Spleen (tissue), 11 donors: Measurements from ENCODE around the gene ATF6B. TPM values are rescaled to one million over a fixed set of nuclear protein-coding genes. Genes with fewer than 3 reads are reported as not detected.
"Not testable (repeated sequence)": the region's sequence is repeated elsewhere in the genome, so short reads cannot be mapped to it uniquely, and the experiment has no call there.

Experiments used
- DNase-seq: peaks from one replicate; pipeline ENCODE4 v3.0.0-alpha.2; 2020
- H3K27ac ChIP-seq, 8 donors: fragments of 200-600 bp; sonication (generic) in 7 of 8; 1 replicate in 4 of 8; 2 replicates in 4 of 8; pipeline versions ENCODE4 v1.5.0 to v1.8.0; 2016 to 2021; ENCODE audit warnings: inconsistent platforms in 4 of 8, mild to moderate bottlenecking in 4 of 8, moderate library complexity in 1 of 8
- H3K27me3 ChIP-seq, 7 donors: fragments of 200-600 bp; sonication (generic) in 6 of 7; replicated peaks in 1 of 7; 1 replicate in 4 of 7; 2 replicates in 3 of 7; pipeline versions ENCODE4 v1.5.0 to v1.8.0; 2016 to 2021; ENCODE audit warnings: inconsistent platforms in 3 of 7, mild to moderate bottlenecking in 1 of 7
- H3K36me3 ChIP-seq, 6 donors: fragments of 200-600 bp; sonication (generic) in 5 of 6; 1 replicate in 4 of 6; 2 replicates in 2 of 6; pipeline versions ENCODE4 v1.5.0 to v1.8.0; 2016 to 2021; ENCODE audit warnings: inconsistent platforms in 2 of 6
- H3K4me1 ChIP-seq, 6 donors: fragments of 200-600 bp; sonication (generic) in 5 of 6; 1 replicate in 3 of 6; 2 replicates in 3 of 6; pipeline versions ENCODE4 v1.5.0 to v1.8.0; 2016 to 2021; ENCODE audit warnings: inconsistent platforms in 3 of 6
- H3K4me3 ChIP-seq, 8 donors: fragments of 200-600 bp; sonication (generic) in 7 of 8; 1 replicate in 4 of 8; 2 replicates in 4 of 8; pipeline versions ENCODE4 v1.5.0 to v1.8.0; 2016 to 2021; ENCODE audit warnings: inconsistent platforms in 4 of 8, mild to moderate bottlenecking in 4 of 8, moderate library complexity in 2 of 8
- H3K9me3 ChIP-seq, 8 donors: fragments of 200-600 bp; sonication (generic) in 7 of 8; 1 replicate in 4 of 8; 2 replicates in 4 of 8; pipeline versions ENCODE4 v1.5.0 to v1.8.0; 2016 to 2021; ENCODE audit warnings: inconsistent platforms in 4 of 8
- CTCF ChIP-seq, 11 experiments: fragments of 200-600 bp in 7 of 11; fragments of 450-650 bp in 4 of 11; sonication (generic) in 4 of 11; IDR thresholded peaks in 8 of 11; conservative IDR thresholded peaks in 3 of 11; 1 replicate in 7 of 11; 2 replicates in 4 of 11; pipeline versions ENCODE4 v1.4.0 to v1.8.0; 2016 to 2021; ENCODE audit warnings: antibody characterized with exemption in 11 of 11, inconsistent platforms in 4 of 11, mild to moderate bottlenecking in 1 of 11
- POLR2A ChIP-seq, 3 donors: fragments of 450-650 bp; IDR thresholded peaks; one replicate each; pipeline ENCODE4 v1.5.1; 2017; ENCODE audit warnings: antibody characterized with exemption in 3 of 3, mild to moderate bottlenecking in 1 of 3
- POLR2AphosphoS5 ChIP-seq, 3 donors: sonication (generic); formaldehyde crosslinking; IDR thresholded peaks; one replicate each; pipeline ENCODE4 v1.5.1; 2017; ENCODE audit warnings: antibody characterized with exemption in 3 of 3
- WGBS, 5 donors: extraction: QIAGEN DNeasy Blood & Tissue Kit in 3 of 5; methylation state at CpG; one replicate each; pipeline versions ENCODE4 v1.1.5 to v1.1.7; 2013 to 2018; 5-methylcytosine and 5-hydroxymethylcytosine counted together
- intact Hi-C: fragments of 100-400 bp; cut with DNase I; formaldehyde crosslinking; loops from one replicate; pipeline ENCODE4 v1.15.0; 2023; ENCODE audit warnings: low total_unique reads
- polyA plus RNA-seq, 3 donors: library from polyadenylated mRNA; stranded (reverse); fragments of 200-250 nt; gene quantifications; one replicate each; pipeline ENCODE4 v1.2.1, GENCODE V29; 2013
- total RNA-seq, 7 donors: library from RNA; depleted of rRNA in 3 of 7; stranded (reverse); fragments of >200 nt in 3 of 7; fragmentation: NEBNext Ultra II Directional in 4 of 7; extraction: Animal tissue kit (Norgen Biotek cat#: 25700) in 4 of 7; gene quantifications; one replicate each; pipeline versions ENCODE4 v1.1.0 to v1.2.1, GENCODE V29; 2016 to 2021
- donor health status: healthy with polysubstance abuse.
- donor health status: DM: no; HTN: no; CAD: no; lungs with moderate emphysema.
- donor health status: DM: no; HTN: no; CAD: no.
- donor health status: Bipolar disorder and iron deficiency.
- donor health status: healthy.
- donor health status: DM: no; HTN: no; CAD: no.
- donor health status: DM: yes; HTN: yes; CAD: no.

ATF6B gene
- total and polyA plus RNA-seq, 10 donors: 45.3 to 126 (median 92.7) TPM

- 81 to 94% (median 88%) methylated on average over 4 of the region's 4 CpGs for WGBS, 5 donors
- TF ChIP-seq POLR2AphosphoS5 (IDR thresholded peaks at IDR 0.05): no peak
- TF ChIP-seq CTCF (IDR thresholded peaks at IDR 0.05 in 8 of 11, conservative IDR thresholded peaks at IDR 0.05 in 3 of 11): peak in 1 of 11 experiments; percentile 11
- TF ChIP-seq POLR2A (IDR thresholded peaks at IDR 0.05): no peak
- Histone ChIP-seq H3K4me1 (peaks cover 0 to 46% (median 21%) of the 10 kb centered on the region in 6 donors), H3K27ac (no peak overlapping the region), H3K9me3 (no peaks in the 10 kb centered on the region), H3K4me3 (no peak overlapping the region), H3K36me3 (no peaks in the 10 kb centered on the region), H3K27me3 (peaks cover 0 to 62% (median 39%) of the 10 kb centered on the region in 7 donors)
- DNase-seq: peak; percentile 37
- intact Hi-C loops: no loop called here
Observed at GRCh38 chr6:32147401-32148132, 19.5 kb upstream of the ATF6B start.

DNA sequence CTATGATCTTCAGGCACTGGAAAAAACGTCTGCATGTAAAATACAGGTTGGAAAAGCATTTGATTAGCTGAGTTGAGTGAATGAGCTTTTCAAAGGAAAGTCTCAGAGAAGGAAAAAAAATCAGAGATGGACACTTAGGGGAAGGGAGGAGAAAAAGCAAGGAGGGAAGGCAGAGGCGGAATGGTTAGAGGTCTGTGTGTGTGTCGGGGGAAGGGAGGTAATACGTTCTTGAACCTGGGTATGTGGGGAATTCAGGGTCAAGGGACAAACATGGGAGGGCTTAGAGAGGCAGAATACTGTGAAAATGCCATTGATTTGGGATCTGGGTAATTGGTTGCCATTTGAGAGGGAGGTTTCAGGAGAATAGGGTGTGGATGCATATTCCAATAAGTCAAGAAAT lies 18.6 kb upstream of the ATF6B start:
- Histone ChIP-seq H3K27me3 (peaks cover 0 to 53% (median 39%) of the 10 kb centered on the region in 7 donors), H3K4me1 (peaks cover 0 to 39% (median 16%) of the 10 kb centered on the region in 6 donors), H3K27ac (no peak overlapping the region), H3K36me3 (no peaks in the 10 kb centered on the region), H3K4me3 (no peak overlapping the region), H3K9me3 (no peaks in the 10 kb centered on the region)
- intact Hi-C loops: no loop called here
- WGBS, 5 donors: 55 to 59% (median 57%) methylated on average over 4 of the region's 4 CpGs
- no peak for DNase-seq
- TF ChIP-seq POLR2AphosphoS5 (IDR thresholded peaks at IDR 0.05) (no peak), CTCF (IDR thresholded peaks at IDR 0.05 in 8 of 11, conservative IDR thresholded peaks at IDR 0.05 in 3 of 11) (no peak), POLR2A (IDR thresholded peaks at IDR 0.05) (no peak)

DNA sequence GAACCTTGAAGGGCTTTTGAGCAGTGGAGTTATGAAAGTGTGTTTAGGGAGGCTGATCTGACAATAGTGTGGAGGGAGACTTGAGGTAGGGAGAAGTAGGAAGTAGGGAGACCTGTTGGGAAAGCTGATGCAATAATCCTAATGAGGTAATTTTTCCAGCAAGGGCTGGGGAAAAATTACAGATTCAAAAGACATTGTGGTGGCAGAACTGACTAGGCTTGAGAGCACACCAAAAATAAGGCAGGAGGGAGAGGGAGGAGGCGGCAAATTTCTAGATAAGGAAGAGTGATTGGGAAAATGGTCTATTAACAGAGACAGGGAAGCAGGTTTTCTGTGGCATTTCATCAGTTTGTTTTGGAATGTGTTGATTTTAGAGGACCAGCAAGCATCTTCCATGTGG lies 18.2 kb upstream of the ATF6B start:
- Histone ChIP-seq H3K4me1 (peaks cover 0 to 35% (median 16%) of the 10 kb centered on the region in 6 donors), H3K4me3 (no peak overlapping the region), H3K9me3 (no peaks in the 10 kb centered on the region), H3K36me3 (no peaks in the 10 kb centered on the region), H3K27ac (no peak overlapping the region), H3K27me3 (peaks cover 0 to 49% (median 36%) of the 10 kb centered on the region in 7 donors)
- DNase-seq: no peak
- intact Hi-C loops: no loop called here
- TF ChIP-seq CTCF (IDR thresholded peaks at IDR 0.05 in 8 of 11, conservative IDR thresholded peaks at IDR 0.05 in 3 of 11) (no peak), POLR2AphosphoS5 (IDR thresholded peaks at IDR 0.05) (no peak), POLR2A (IDR thresholded peaks at IDR 0.05) (no peak)
- 81 to 92% (median 89%) methylated on average over 1 of the region's 1 CpG for WGBS, 5 donors

DNA sequence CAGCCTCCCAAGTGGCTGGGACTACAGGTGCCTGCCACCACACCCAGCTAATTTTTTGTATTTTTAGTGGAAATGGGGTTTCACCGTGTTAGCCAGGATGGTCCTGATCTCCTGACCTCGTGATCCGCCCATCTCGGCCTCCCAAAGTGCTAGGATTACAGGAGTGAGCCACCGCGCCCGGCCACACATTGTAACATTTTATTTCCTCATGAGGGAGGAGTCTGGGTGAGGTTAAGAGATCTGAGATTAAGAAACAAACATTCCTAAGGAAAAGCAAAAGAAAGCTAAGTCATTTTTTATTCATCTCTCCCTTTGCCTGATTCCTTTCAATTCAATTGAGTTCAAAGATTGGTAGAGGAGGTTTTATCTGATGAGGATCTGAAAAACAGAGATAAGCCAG lies 16.2 kb upstream of the ATF6B start:
- intact Hi-C loops: not testable (repeated sequence)
- WGBS, 5 donors: 79 to 92% (median 87%) methylated on average over 7 of the region's 7 CpGs

More for the DNA sequence above, 16.2 kb upstream of the ATF6B start:
- Histone ChIP-seq H3K4me1 (peaks cover 0 to 14% (median 7%) of the 10 kb centered on the region in 6 donors), H3K27me3 (peaks cover 0 to 28% (median 16%) of the 10 kb centered on the region in 7 donors)
- not testable (repeated sequence) for H3K4me3 ChIP-seq, H3K27ac ChIP-seq, H3K9me3 ChIP-seq, DNase-seq, H3K36me3 ChIP-seq
